HG02943 (cell line): ENCODE measurements around the gene NFATC3.

Experiments
- ATAC-seq: cut with Tn5 transposase; IDR thresholded peaks from one replicate; pipeline ENCODE4 v1.9.1; 2021; ENCODE audit warnings: mild to moderate bottlenecking, low read depth, moderate library complexity; ENCODE audit not compliant: unreplicated experiment

Gene NFATC3

DNA sequence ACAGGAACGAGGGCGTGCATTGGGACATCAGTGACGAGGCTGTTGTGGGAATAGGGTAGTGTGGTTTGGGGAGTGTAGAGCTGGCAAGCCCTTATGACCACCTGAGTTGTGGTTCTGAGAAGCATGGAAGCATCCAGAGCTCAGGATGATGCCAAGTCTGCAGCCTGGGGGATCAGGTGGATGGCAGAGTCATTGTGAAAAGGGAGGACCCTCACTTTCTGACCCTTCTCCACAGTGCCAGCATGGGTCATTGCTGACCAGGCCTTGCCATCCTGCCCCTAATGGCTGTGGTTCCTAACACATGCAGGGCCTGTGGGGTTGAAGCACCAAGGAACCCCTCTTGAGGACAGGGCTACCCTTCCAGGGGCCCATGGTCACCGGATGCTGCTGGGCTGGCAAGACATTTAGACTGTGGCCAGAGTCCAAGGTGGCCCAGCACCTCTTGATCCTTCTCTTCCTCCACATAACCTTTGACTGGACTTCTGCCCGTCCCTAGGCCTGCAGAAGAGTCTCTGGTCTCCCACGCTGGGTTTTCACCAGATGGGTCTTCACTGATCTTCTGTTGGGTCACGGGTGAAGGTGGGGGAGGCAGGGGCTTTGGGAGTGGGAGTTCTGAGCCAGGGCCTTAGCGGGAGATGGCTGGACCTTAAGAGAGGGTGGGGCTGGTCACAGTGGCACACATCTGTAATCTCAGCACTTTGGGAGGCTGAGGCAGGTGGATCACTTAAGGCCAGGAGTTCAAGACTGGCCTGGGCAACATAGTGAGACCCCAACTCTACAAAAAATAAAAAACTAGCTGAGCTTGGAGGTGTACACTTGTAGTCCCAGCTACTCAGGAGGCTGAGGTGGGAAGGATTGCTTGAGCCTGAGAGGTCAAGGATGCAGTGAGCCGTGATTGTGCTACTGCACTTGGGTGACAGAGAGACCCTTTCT lies 158.0 kb downstream of the NFATC3 start:
- ATAC-seq = no peak

DNA sequence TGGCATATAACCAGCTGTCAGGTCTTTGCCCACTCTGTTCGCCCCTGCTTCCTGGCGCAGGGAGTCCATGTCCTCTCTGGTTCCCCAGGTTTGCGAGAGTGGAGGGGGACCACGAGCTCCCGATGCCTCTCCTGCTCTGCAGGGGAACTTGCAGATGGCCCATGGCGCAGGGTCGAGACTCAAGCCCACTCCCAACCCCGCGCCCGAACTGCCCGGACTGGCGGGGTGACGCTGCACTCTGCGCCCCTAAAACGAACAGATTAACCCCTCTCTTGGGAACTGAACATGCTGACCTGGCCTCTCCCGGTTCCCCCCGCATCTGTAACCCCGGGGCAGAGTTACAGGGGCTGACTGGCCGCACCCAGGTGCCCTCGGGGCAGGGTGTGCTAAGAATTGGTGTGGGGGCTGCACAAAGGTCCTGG lies 159.3 kb downstream of the NFATC3 start:
- ATAC-seq = no peak

DNA sequence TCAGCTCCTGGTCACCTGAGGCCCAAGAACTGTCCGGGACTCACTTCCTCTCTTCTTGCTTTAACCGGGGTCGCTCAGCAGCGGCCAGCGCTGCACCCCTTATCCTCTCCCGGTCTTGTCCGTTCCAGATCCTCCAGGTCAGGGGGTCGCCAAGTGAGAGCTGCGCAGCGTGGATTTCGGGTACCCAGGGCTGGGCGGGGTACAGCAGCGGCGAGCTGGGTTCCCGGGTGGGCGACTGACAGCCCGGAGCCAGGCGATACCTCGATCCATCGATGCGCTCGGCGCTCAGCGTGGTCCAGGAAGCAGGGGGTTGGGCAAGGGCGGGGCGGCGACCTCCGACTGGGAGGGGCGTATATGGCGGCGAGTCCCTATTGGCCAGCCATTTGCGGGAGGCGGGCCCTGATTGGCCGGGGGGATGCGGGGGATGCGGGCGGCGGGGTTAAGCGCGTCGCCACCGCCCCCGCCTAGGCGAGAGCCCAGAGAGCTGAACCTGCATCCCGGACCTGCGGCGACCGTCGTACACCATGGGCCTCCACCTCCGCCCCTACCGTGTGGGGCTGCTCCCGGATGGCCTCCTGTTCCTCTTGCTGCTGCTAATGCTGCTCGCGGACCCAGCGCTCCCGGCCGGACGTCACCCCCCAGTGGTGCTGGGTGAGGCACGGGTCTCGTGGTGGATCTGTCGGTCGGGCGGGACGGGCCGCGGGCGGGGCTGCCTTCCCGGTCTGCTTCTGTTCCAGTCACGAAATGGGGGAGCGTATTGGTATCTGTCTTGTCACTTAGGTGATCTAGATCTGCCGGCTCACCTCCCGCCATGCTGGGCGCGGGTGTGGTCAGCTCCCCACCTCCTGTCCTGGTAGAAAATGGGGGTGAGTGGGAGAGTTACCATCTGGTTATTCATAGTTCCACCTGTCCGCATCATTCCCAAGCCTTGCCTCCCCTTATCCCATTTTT lies 160.0 kb downstream of the NFATC3 start, which contains the start of gene PLA2G15:
TSS of gene PLA2G15 (plus strand) at position 471 of the 951 bp plus-strand sequence. CDS start at position 525, 54 bp downstream.
- ATAC-seq = peak; percentile 81

DNA sequence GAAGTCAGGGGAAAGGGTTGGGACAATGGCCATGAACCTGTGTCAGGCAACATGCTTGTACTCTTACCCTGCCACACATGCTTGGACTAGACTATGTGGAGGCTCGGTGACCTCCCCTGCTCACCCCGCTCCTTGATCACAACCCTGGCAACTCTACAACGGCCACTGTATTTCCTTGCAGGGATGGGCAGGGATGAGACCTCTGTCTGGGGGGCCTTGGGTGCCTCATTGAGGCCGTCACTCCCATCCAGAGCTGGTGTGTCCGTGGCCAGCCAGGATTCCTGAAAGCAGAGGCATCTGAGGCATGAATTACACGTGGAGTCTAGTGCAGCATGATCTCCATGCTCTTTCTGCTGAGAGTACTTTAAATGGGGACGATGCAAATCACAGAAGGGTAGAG lies 161.0 kb downstream of the NFATC3 start:
- ATAC-seq = no peak

DNA sequence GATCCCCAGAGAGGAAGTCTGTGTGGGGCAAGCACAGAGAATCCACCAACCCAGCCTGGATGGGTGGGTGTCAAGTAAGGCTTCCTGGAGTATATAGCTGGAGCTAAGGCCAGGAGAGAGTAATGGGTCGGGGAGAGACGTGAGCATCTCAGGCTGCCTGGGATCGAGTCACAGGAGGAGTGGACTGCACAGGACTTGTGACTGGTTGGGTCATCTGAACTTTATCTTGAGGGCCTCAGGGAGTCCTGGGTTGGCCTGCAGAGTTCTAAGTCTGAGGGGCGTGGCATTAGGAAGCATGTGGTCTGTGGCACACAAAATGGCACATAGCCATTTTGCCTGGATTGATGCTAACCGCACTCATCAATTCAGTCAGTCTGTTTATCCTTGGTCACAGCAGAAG lies 161.5 kb downstream of the NFATC3 start:
- no peak for ATAC-seq

DNA sequence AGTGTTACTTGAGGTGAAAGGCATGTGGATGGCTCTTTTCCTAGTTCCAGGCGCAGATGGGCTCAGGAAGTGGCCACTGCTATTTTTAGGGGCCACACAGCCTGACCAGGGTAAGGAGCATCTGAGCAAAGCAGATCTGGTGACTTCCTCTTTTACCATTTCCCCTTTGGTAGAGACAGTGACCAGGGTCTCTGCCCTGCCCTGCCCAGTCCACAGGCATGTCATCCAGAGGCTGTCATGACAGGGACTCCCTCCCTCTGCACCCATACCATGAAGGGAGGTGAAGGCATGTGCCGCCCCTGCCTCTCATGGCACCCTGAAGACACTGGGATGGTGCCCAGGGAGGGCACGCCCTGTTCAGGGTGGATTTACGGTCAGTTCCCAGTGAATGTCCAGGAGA lies 162.2 kb downstream of the NFATC3 start:
- no peak for ATAC-seq

- ATAC-seq = no peak
These were observed 162.8 kb downstream of the NFATC3 start for GRCh38 chr16:68247932-68248331.

GRCh38 chr16:68249371-68249770 lies 164.2 kb downstream of the NFATC3 start:
- no peak for ATAC-seq

- ATAC-seq = no peak
These were observed 165.8 kb downstream of the NFATC3 start for GRCh38 chr16:68250951-68251350.

- ATAC-seq = no peak
These were observed 166.7 kb downstream of the NFATC3 start for GRCh38 chr16:68251832-68252231.

DNA sequence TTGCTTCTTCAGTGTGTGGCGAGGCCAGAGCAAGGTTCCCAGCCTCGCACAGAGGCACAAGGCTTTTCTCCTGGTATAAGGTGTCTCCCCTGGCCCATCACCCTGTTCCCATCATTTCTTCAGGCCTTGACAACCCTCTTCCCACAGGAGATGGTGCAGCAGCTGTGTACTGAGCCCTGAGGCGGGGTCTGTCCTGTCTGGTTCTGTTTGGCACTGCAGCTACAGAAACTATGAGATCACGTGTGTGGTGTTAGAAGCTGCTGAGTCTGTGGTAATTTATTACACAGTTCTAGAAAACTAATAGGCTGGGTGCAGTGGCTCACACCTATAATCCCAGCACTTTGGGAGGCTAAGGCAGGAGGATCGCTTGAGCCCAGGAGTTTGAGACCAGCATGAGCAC lies 167.2 kb downstream of the NFATC3 start:
- ATAC-seq = no peak

DNA sequence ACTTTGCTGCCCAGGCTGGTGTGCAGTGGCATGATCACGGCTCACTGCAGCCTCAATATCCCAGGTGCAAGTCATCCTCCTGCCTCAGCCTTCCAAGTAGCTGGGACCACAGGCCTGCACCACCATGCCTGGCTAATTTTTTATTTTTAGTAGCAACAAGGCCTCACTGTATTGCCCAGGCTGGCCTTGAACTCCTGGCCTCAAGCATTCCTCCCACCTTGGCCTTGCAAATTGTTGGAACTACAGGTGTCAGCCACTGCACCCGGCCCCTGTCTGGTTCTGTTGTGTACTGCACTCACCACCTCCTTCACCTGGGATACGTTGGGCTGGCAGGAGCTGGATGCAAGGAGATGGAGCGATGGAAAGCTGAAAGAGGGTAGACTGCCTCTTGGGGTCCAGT lies 168.6 kb downstream of the NFATC3 start:
- ATAC-seq = no peak

DNA sequence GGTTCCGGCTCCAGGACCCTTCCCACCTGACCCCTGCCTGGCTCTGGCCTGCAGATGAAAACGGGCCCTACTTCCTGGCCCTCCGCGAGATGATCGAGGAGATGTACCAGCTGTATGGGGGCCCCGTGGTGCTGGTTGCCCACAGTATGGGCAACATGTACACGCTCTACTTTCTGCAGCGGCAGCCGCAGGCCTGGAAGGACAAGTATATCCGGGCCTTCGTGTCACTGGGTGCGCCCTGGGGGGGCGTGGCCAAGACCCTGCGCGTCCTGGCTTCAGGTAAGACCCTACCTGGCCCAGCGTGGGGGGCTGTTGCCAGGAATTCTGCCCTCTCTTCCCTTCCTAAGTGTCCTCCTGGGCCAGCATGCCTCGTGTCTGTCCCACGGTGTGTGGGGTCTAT lies 170.5 kb downstream of the NFATC3 start:
- no peak for ATAC-seq

DNA sequence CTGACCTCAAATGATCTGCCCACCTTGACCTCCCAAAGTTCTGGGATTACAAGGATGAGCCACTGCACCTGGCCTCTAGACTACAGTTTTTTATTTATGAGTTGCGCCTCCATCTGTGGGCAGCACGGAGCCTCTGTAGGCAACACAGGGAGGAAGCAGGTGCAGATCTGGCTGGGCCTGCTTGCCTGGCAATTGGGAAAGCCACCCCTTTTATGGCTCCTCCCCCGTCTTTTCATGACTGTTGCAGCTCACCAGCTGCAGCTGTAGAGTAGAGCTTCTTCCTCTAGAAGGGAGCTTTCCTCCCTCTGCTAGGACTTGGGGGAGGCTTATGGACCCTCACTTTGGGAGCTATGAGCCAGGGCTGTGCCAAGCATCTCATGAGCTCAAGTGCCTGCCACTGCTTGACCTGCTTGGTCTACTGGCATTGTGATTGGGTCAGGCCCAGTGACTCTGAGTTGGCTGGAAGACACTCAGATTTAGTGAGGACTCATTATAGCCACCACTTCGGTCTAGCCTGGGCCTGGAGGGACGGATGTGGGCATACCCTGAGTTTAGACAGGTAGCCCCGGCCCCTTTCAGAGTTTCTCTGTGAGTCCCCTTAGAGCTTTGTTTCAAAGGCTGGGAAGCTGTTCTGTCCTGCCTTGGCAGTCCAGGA lies 172.2 kb downstream of the NFATC3 start:
- peak; percentile 51 for ATAC-seq

DNA sequence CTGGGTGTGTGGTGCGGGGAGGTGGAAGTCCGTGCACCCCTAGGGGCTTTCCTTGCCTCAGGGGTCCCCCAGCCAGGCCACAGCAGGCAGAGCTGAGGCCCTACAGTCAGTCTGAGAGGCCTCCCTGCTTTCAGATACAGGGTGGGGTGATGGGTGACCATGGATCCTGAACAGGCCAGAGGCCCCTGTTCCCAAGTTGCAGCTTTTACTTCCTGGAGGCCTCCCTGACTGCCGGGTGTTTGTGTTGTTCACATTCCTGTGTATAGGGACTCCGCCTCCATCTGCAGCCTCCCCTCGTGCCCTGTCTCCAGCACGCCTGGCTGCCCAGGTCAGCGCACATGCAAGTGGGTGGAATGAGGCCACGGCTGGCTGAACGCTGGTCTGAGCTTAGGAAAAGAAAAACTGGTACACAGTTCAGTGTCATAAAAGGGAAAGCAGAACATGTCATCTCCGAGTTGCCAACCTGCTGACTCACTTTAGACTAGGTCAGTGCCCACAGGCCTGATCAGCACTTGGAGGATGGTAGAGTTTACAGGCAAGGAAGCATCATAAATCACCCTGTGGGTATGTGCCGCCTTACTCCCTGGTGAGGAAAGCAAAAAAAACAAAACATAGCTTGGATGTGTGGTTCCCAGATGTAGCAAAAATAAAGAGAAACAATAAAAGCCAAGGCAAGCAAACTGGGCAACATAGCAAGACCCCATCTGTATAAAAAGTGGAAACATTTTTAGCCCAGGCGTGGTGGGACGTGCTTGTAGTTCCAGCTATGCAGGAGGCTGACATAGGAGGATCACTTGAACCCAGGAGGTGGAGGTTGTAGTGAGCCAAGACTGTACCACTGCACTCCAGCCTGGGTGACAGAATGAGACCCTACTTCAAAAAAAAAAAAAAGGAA lies 173.0 kb downstream of the NFATC3 start:
- ATAC-seq = no peak

DNA sequence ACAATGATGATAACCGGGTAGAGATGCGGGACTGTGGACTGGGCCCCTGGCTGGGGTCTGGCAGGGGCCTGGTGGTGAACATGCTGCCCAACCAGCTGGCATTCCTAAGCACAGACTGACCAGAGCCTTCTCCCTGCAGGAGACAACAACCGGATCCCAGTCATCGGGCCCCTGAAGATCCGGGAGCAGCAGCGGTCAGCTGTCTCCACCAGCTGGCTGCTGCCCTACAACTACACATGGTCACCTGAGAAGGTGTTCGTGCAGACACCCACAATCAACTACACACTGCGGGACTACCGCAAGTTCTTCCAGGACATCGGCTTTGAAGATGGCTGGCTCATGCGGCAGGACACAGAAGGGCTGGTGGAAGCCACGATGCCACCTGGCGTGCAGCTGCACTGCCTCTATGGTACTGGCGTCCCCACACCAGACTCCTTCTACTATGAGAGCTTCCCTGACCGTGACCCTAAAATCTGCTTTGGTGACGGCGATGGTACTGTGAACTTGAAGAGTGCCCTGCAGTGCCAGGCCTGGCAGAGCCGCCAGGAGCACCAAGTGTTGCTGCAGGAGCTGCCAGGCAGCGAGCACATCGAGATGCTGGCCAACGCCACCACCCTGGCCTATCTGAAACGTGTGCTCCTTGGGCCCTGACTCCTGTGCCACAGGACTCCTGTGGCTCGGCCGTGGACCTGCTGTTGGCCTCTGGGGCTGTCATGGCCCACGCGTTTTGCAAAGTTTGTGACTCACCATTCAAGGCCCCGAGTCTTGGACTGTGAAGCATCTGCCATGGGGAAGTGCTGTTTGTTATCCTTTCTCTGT lies 174.0 kb downstream of the NFATC3 start:
- no peak for ATAC-seq

GRCh38 chr16:68263559-68264127 lies 178.5 kb downstream of the NFATC3 start:
- no peak for ATAC-seq
